KG1 (cell line): Measurements from ENCODE around the gene SLAIN2.

Experiments used
- DNase-seq: peaks from one replicate; lab custom pipeline; 2025; lab: John Stamatoyannopoulos, UW

Gene SLAIN2

GRCh38 chr4:48334900-48335384 is 6.4 kb upstream of the SLAIN2 start:
- no peak for DNase-seq

GRCh38 chr4:48336146-48336870 is 5.0 kb upstream of the SLAIN2 start:
- no peak for DNase-seq

- no peak for DNase-seq
Measured at GRCh38 chr4:48337731-48338130, 3.6 kb upstream of the SLAIN2 start.

- DNase-seq, result no peak
Measured at GRCh38 chr4:48339642-48340041, 1.7 kb upstream of the SLAIN2 start.

GRCh38 chr4:48340276-48340964 is 909 bp upstream of the SLAIN2 start:
- no peak for DNase-seq

GRCh38 chr4:48341776-48342605 is 662 bp downstream of the SLAIN2 start:
- no peak for DNase-seq

GRCh38 chr4:48342606-48342880 is 1.2 kb downstream of the SLAIN2 start:
- DNase-seq, result no peak

- DNase-seq, result no peak
Measured at GRCh38 chr4:48343035-48343434, 1.7 kb downstream of the SLAIN2 start.

- DNase-seq, result no peak
Measured at GRCh38 chr4:48343551-48343950, 2.2 kb downstream of the SLAIN2 start.

- DNase-seq, result no peak
Measured at GRCh38 chr4:48345542-48345941, 4.2 kb downstream of the SLAIN2 start.

GRCh38 chr4:48346594-48346993 is 5.3 kb downstream of the SLAIN2 start:
- no peak for DNase-seq

- no peak for DNase-seq
Measured at GRCh38 chr4:48347282-48347921, 6.1 kb downstream of the SLAIN2 start.

GRCh38 chr4:48350871-48351270 is 9.5 kb downstream of the SLAIN2 start:
- no peak for DNase-seq

- DNase-seq, result no peak
Measured at GRCh38 chr4:48352793-48353192, 11.5 kb downstream of the SLAIN2 start.

GRCh38 chr4:48356355-48356754 is 15.0 kb downstream of the SLAIN2 start:
- DNase-seq, result no peak

GRCh38 chr4:48360285-48361011 is 19.1 kb downstream of the SLAIN2 start:
- no peak for DNase-seq

GRCh38 chr4:48361012-48361400 is 19.7 kb downstream of the SLAIN2 start:
- DNase-seq, result no peak

- DNase-seq, result no peak
Measured at GRCh38 chr4:48366611-48367010, 25.3 kb downstream of the SLAIN2 start.

GRCh38 chr4:48367016-48367415 is 25.7 kb downstream of the SLAIN2 start:
- no peak for DNase-seq

GRCh38 chr4:48368389-48368788 is 27.1 kb downstream of the SLAIN2 start:
- DNase-seq, result no peak

GRCh38 chr4:48369248-48369647 is 27.9 kb downstream of the SLAIN2 start:
- no peak for DNase-seq

GRCh38 chr4:48369771-48370170 is 28.4 kb downstream of the SLAIN2 start:
- no peak for DNase-seq
